K562 (cell line): ENCODE results near the gene MYADM. TPM values are rescaled to one million over a fixed set of nuclear protein-coding genes. Genes with fewer than 3 reads are reported as not detected.
A peak's percentile ranks its signal among the peaks of the same experiment; 100 is the strongest.

Experiments
- ATAC-seq: fragments of 200-7000 bp; cut with Tn5 transposase; 3 replicates; pipeline ENCODE4 v1.9.1; 2020; ENCODE audit warnings: moderate library complexity
- BruUV-seq: library from RNA; stranded (reverse); fragments of 400-500 nt; replicated peaks from 2 replicates; lab custom pipeline; 2021; lab: Mats Ljungman, UMichigan
- CTCF ChIA-PET: fragments of 300-600 bp; formaldehyde crosslinking; extraction: SDS; loops from one replicate; lab custom pipeline; 2021; ENCODE audit warnings: low intra/inter-chr PET ratio; lab: Yijun Ruan, JAX
- POLR2A ChIA-PET: fragments of 300-600, 350-650 bp; sonication (Branson Sonifier 250); formaldehyde crosslinking; extraction: SDS; loops from one replicate; lab custom pipeline; 2021; ENCODE audit warnings: antibody characterized with exemption, inconsistent platforms; lab: Yijun Ruan, JAX
- DNase-seq, 4 experiments: peaks; one replicate each; pipeline versions ENCODE4 v3.0.0 to v3.0.0-alpha.2; 2011 to 2018; ENCODE audit warnings: low spot score in 3 of 4, mixed read lengths in 3 of 4; ENCODE audit errors: extremely low read depth in 1 of 4
- FAIRE-seq: peaks from 2 replicates; lab custom pipeline; 2011; peaks lifted over from hg19 to GRCh38; lab: Jason Lieb, UNC
- H2AFZ ChIP-seq: 2 replicates; pipeline ENCODE4 v1.6.0; 2011; ENCODE audit warnings: low read depth, low read length, control low read depth, inconsistent platforms
- H3K27ac ChIP-seq: fragments of 200-600 bp; 3 replicates; pipeline ENCODE4 v1.8.0; 2011; ENCODE audit warnings: low read depth, mild to moderate bottlenecking, control low read depth, inconsistent platforms, low read length, moderate library complexity, mixed read lengths; ENCODE audit errors: extremely low read depth
- H3K27me3 ChIP-seq, 2 experiments: fragments of 300-600 bp in 1 of 2; 2 replicates in 1 of 2; 3 replicates in 1 of 2; pipeline versions ENCODE4 v1.6.0 to v1.8.0; 2011; ENCODE audit warnings: inconsistent platforms in 2 of 2, low read length in 2 of 2, mild to moderate bottlenecking in 1 of 2, mixed read lengths in 1 of 2, moderate library complexity in 1 of 2; ENCODE audit not compliant: control insufficient read depth in 2 of 2, insufficient read depth in 2 of 2
- H3K36me3 ChIP-seq: fragments of 300-600 bp; 3 replicates; pipeline ENCODE4 v1.8.0; 2011; ENCODE audit warnings: mild to moderate bottlenecking, low read length, inconsistent platforms; ENCODE audit not compliant: control insufficient read depth, insufficient read depth
- H3K4me1 ChIP-seq, 2 experiments: fragments of 200-600 bp in 1 of 2; replicated peaks in 1 of 2; 2 replicates in 1 of 2; 3 replicates in 1 of 2; pipeline versions ENCODE4 v1.5.1 to v1.8.0; 2011; ENCODE audit warnings: inconsistent platforms in 2 of 2, low read length in 2 of 2, mild to moderate bottlenecking in 1 of 2, mixed read lengths in 1 of 2, moderate library complexity in 1 of 2; ENCODE audit not compliant: control insufficient read depth in 2 of 2, insufficient read depth in 2 of 2
- H3K4me2 ChIP-seq: 2 replicates; pipeline ENCODE4 v1.6.1; 2011; ENCODE audit warnings: low read length, control low read depth, inconsistent platforms, mixed read lengths; ENCODE audit not compliant: insufficient read depth
- H3K4me3 ChIP-seq: fragments of 200-600 bp; sonication (generic), shearing (Covaris generic); 2 replicates; pipeline ENCODE4 v1.5.1; 2016; ENCODE audit warnings: control low read depth, inconsistent platforms
- H3K79me2 ChIP-seq: fragments of 200-600 bp; 3 replicates; pipeline ENCODE4 v1.8.0; 2011; ENCODE audit warnings: low read length, inconsistent platforms; ENCODE audit not compliant: control insufficient read depth, insufficient read depth
- H3K9ac ChIP-seq, 2 experiments: 2 replicates each; pipeline versions ENCODE4 v1.6.0 to v1.6.1; 2011; ENCODE audit warnings: low read depth in 2 of 2, low read length in 2 of 2, control low read depth in 1 of 2, inconsistent platforms in 1 of 2, mild to moderate bottlenecking in 1 of 2, mixed read lengths in 1 of 2; ENCODE audit not compliant: insufficient read depth in 1 of 2
- H3K9me1 ChIP-seq: one replicate; pipeline ENCODE4 v1.6.0; 2011; ENCODE audit warnings: inconsistent platforms, mild to moderate bottlenecking, low read length, moderate library complexity; ENCODE audit not compliant: control insufficient read depth, insufficient read depth
- H3K9me3 ChIP-seq: replicated peaks from 2 replicates; pipeline ENCODE4 v1.5.1; 2011; ENCODE audit warnings: low read depth, low read length, inconsistent platforms; ENCODE audit not compliant: control insufficient read depth, insufficient read depth
- H4K20me1 ChIP-seq: replicated peaks from 2 replicates; pipeline ENCODE4 v1.6.1; 2011; ENCODE audit warnings: low read length, inconsistent platforms, mixed read lengths; ENCODE audit not compliant: control insufficient read depth, insufficient read depth
- CEBPB ChIP-seq: fragments of 450-650 bp; IDR thresholded peaks from 2 replicates; pipeline ENCODE4 v1.6.1; 2016; ENCODE audit warnings: missing genetic modification characterization, missing compliant biosample characterization
- ELK1 ChIP-seq: sonication (generic); formaldehyde crosslinking; IDR thresholded peaks from 2 replicates; pipeline ENCODE4 v1.8.1; 2022; ENCODE audit warnings: missing genetic modification reagents
- RBFOX2 ChIP-seq: fragments of 200-400 bp; formaldehyde crosslinking; IDR thresholded peaks from 2 replicates; pipeline ENCODE4 v1.6.1; 2017; ENCODE audit warnings: low read depth, mild to moderate bottlenecking, low read length, moderate library complexity
- RCOR1 ChIP-seq, 2 experiments: IDR thresholded peaks; 2 replicates each; pipeline ENCODE4 v1.6.1; 2012; ENCODE audit warnings: low read depth in 2 of 2, low read length in 2 of 2, borderline replicate concordance in 1 of 2, improper control_type of control experiment in 1 of 2
- ZNF609 ChIP-seq: sonication (generic); formaldehyde crosslinking; IDR thresholded peaks from 2 replicates; pipeline ENCODE4 v1.8.1; 2023; ENCODE audit warnings: missing genetic modification reagents, mild to moderate bottlenecking, borderline replicate concordance
- WGBS: fragments of 100-300 bp; shearing (Covaris generic); methylation state at CpG from one replicate; pipeline ENCODE4 v1.1.6; 2016; ENCODE audit warnings: low coverage, mixed read lengths; ENCODE audit not compliant: insufficient coverage; ENCODE audit errors: missing lambda C conversion rate; 5-methylcytosine and 5-hydroxymethylcytosine counted together
- in situ Hi-C: fragments of 300-500 bp; cut with MboI; formaldehyde crosslinking; loops from 4 replicates; pipeline ENCODE4 v1.15.0; 2018; ENCODE audit warnings: inconsistent platforms, mixed read lengths
- intact Hi-C: fragments of 100-400 bp; cut with micrococcal nuclease; formaldehyde crosslinking; loops from 2 replicates; pipeline ENCODE4 v1.14.2; 2022
- polyA plus RNA-seq, 8 experiments: library from polyadenylated mRNA; depleted of rRNA in 4 of 8; stranded (reverse) in 5 of 8; unstranded in 3 of 8; fragments of >200 nt; fragmentation: Nextera tagmentation in 2 of 8; fragmentation: Illumina TruSeq in 1 of 8; extraction: Ambion mirVana in 2 of 8; extraction: Trizol in 1 of 8; gene quantifications; 2 replicates each; pipeline versions ENCODE4 v1.2.1 to v1.2.3, GENCODE V29; 2011 to 2014; ENCODE audit warnings: inconsistent platforms in 1 of 8, missing spikeins in 1 of 8
- total RNA-seq, 7 experiments: library from RNA; depleted of rRNA in 6 of 7; stranded (reverse); fragments of >200 nt in 6 of 7; fragmentation: Illumina TruSeq in 2 of 7; extraction: Trizol in 2 of 7; gene quantifications; 2 replicates each; pipeline versions ENCODE4 v1.2.1 to v1.2.3, GENCODE V29; 2011 to 2021; ENCODE audit warnings: low replicate concordance in 1 of 7
- TF ChIP-seq, protein P1 (sequence below): fragments of 250-450 bp; sonication (Bioruptor Pico); IDR thresholded peaks from 2 replicates; pipeline ENCODE4 v1.5.0; 2021

MYADM gene
- total and polyA plus RNA-seq, 9 of the 15 experiments (the other 6 are each of a cell fraction or from before 2014, with no cell fraction given) = 4.5 to 70.3 (median 14.4) TPM

- POLR2A ChIA-PET = interaction anchor here (0.6 to 1.2 kb wide), 5 partner anchors 8 to 28 kb away, joined by 3 read pairs; no protein-coding TSS in a partner anchor
- Histone ChIP-seq H3K4me3 (peak overlapping the region; percentile 78; the same call in 1 of the 2 replicates), H3K9me3 (no peaks in the 10 kb centered on the region), H3K27me3 (no peaks in the 10 kb centered on the region), H3K27ac (peak overlapping the region; percentile 37; the same call in 1 of the 3 replicates), H4K20me1 (0 out of 2 replicates have a peak, but pooled peaks cover 5% of the 10 kb centered on the region), H3K9ac (peak overlapping the region; percentile 71 to 92; a peak in 1 of 4 replicates), H2AFZ (no peak overlapping the region), H3K36me3 (peaks cover 42% of the 10 kb centered on the region; the same call in 2 of the 3 replicates), H3K4me1 (peaks cover 22 to 61% of the 10 kb centered on the region in 2 experiments; a peak in 4 of 5 replicates), H3K9me1 (peaks cover 4% of the 10 kb centered on the region), H3K79me2 (peaks cover 49% of the 10 kb centered on the region), H3K4me2 (peak overlapping the region; percentile 79)
- BruUV-seq = no TSS peak
- CTCF ChIA-PET = no interaction called here
- 16% methylated on average over 7 of the region's 7 CpGs for WGBS
- intact Hi-C loops = no loop called here
- DNase-seq (no peak), ATAC-seq (no peak), FAIRE-seq (no peak)
- in situ Hi-C loops = no loop called here
- TF ChIP-seq RBFOX2 (peak; percentile 44; the same call in 1 of the 2 replicates), CEBPB (tag) (no peak)
These were observed 3.8 kb downstream of the MYADM start for GRCh38 chr19:53871454-53871853.

- no peaks in the 10 kb centered on the region for H3K27me3 ChIP-seq
- TF ChIP-seq, protein P1, sequence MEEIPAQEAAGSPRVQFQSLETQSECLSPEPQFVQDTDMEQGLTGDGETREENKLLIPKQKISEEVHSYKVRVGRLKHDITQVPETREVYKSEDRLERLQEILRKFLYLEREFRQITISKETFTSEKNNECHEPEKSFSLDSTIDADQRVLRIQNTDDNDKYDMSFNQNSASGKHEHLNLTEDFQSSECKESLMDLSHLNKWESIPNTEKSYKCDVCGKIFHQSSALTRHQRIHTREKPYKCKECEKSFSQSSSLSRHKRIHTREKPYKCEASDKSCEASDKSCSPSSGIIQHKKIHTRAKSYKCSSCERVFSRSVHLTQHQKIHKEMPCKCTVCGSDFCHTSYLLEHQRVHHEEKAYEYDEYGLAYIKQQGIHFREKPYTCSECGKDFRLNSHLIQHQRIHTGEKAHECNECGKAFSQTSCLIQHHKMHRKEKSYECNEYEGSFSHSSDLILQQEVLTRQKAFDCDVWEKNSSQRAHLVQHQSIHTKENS (CRISPR knock-in tag) = no peak
- TF ChIP-seq ELK1 (CRISPR knock-in tag) = no peak
- no peak for TF ChIP-seq ZNF609
- no peak for TF ChIP-seq RCOR1 (IDR thresholded peaks at IDR 0.05; ENCODE audit: borderline replicate concordance in 1 of 2, low read depth in 2 of 2, low read length in 2 of 2)
- TF ChIP-seq, all 486 proteins: peak for 0
- H3K9me1 ChIP-seq = no peaks in the 10 kb centered on the region
- no peak overlapping the region for H3K27ac ChIP-seq
- no peaks in the 10 kb centered on the region for H3K9me3 ChIP-seq
- no peak for ATAC-seq
- peaks cover 42% of the 10 kb centered on the region; the same call in 2 of the 3 replicates for H3K36me3 ChIP-seq
- 0 out of 2 replicates have a peak, but pooled peaks cover 5% of the 10 kb centered on the region for H4K20me1 ChIP-seq
- in situ Hi-C loops = no loop called here
- DNase-seq = no peak
- CTCF ChIA-PET = no interaction called here
- no peak overlapping the region for H3K4me3 ChIP-seq
- POLR2A ChIA-PET = interaction anchor here (0.8 kb wide), 1 partner anchor 265 kb away, joined by 4 read pairs; the partner anchor contains the start of gene CNOT3
- no TSS peak for BruUV-seq
- no peak for FAIRE-seq
- intact Hi-C loops = no loop called here
- peaks cover 49% of the 10 kb centered on the region for H3K79me2 ChIP-seq
- peaks cover 16 to 50% of the 10 kb centered on the region in 2 experiments; a peak in 4 of 5 replicates for H3K4me1 ChIP-seq
- H3K9ac ChIP-seq = 0 out of 4 replicates have a peak overlapping the region, but pooled peaks of 1 of the 2 experiments have one; percentile 58
- H2AFZ ChIP-seq = no peak overlapping the region
- no peak overlapping the region for H3K4me2 ChIP-seq
- WGBS = 97% methylated on average over 6 of the region's 6 CpGs
These were observed 5.1 kb downstream of the MYADM start for GRCh38 chr19:53872762-53873161.
